Astrocyte of the cerebellum (primary cell): Measurements from ENCODE around the gene CHI3L2.

Experiments
- DNase-seq: peaks from one replicate; pipeline ENCODE4 v3.0.0-alpha.2; 2011; ENCODE audit warnings: low read depth
- H3K4me3 ChIP-seq: 2 replicates; pipeline ENCODE4 v1.5.1; 2011; ENCODE audit warnings: mild to moderate bottlenecking, low read depth, low read length, moderate library complexity
- CTCF ChIP-seq: IDR thresholded peaks from 2 replicates; pipeline ENCODE4 v1.5.1; 2012; ENCODE audit warnings: low read length, low read depth, moderate library complexity, mild to moderate bottlenecking; ENCODE audit errors: missing control alignments
- in situ Hi-C: cut with HindIII; loops from 2 replicates; pipeline ENCODE4 v1.10.0; 2017; ENCODE audit warnings: low sequenced_read_pairs

CHI3L2 gene

DNA sequence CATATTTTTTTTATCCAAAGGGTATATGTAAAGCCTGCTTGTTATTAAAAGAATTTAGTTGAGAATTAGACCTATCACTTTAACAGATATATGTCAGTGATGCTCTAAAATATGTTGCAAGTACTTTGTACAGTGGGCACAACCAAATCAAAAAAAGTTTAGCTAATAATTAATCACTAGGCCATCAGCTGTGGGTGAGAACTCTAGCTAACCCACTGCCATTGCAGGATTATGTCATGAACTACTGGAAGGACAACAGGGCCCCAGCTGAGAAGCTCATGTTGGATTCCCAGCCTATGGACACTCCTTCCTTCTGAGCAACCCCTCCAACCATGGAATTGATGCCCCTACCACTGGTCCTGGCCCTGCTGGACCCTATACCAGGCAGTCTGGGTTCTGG lies 56.3 kb downstream of the CHI3L2 start:
- H3K4me3 ChIP-seq: no peak overlapping the region
- TF ChIP-seq CTCF: no peak
- in situ Hi-C loops: no loop called here
- DNase-seq: no peak

DNA sequence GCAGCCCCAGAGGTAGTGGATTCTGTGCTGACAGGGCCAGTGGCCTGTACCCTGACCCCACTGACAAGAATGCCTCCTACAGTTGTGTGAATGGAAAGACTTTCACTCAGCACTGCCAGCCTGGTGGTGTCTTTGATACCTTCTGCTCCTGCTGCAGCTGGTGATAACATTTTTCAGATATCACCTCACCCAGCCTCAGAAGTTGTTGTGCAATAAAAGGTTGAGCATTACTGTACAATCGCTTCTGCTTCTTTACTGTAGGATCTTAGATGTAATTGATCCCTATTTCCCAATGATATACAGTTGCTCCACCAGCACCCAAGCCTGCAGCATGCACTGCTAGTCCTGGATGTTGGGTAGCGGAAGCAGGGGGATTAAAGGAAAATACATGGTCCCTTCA lies 58.4 kb downstream of the CHI3L2 start:
- TF ChIP-seq CTCF: no peak
- no peak overlapping the region for H3K4me3 ChIP-seq
- in situ Hi-C loops: no loop called here
- DNase-seq: no peak

- DNase-seq: no peak
- H3K4me3 ChIP-seq: no peak overlapping the region
- in situ Hi-C loops: no loop called here
- TF ChIP-seq CTCF: no peak
Measured at GRCh38 chr1:111286912-111287311, 59.4 kb downstream of the CHI3L2 start.

GRCh38 chr1:111289371-111289770 lies 61.9 kb downstream of the CHI3L2 start:
- in situ Hi-C loops: no loop called here
- TF ChIP-seq CTCF: no peak
- DNase-seq: no peak
- no peak overlapping the region for H3K4me3 ChIP-seq

GRCh38 chr1:111290104-111290503 lies 62.6 kb downstream of the CHI3L2 start:
- in situ Hi-C loops: no loop called here
- H3K4me3 ChIP-seq: no peak overlapping the region
- no peak for TF ChIP-seq CTCF
- DNase-seq: no peak

DNA sequence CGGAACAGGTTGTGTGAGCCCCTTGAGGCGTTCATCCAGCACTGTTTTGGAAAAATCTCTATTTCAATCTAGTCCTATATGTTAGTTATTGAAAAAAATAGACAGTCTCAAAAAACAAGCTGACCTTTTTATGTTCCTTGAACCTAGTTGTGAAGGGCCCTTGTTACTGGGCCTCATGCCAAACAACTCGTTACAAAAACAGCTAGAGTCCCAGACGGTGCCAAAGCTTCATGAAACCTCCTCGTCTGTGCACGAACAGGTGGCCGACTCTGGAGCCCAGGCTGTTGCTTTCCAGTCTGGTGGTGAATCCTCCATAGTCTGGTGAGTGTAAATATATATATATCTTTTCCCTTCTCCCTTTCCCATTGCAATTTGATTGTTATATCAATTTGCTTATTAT lies 63.1 kb downstream of the CHI3L2 start, which contains the start of gene CHIA:
CHIA (plus strand) TSS at position 222 of the 400 bp plus-strand sequence. CDS start 19,617 bp downstream, outside the sequence.
- no peak for DNase-seq
- in situ Hi-C loops: no loop called here
- no peak for TF ChIP-seq CTCF
- no peak within 1 kb of the TSS for H3K4me3 ChIP-seq
